ENCODE data around the gene SOS2. TPM values are rescaled to one million over a fixed set of nuclear protein-coding genes. Genes with fewer than 3 reads are reported as not detected.
"Not testable (repeated sequence)": the region's sequence is repeated elsewhere in the genome, so short reads cannot be mapped to it uniquely, and the experiment has no call there.

The SOS2 gene
- polyA plus RNA-seq, 1 donor from 2014 or later = 25.9 TPM

- no peaks in the 10 kb centered on the region for H3K36me3 ChIP-seq (ENCODE audit: insufficient read depth, low read length)
- no peak overlapping the region for H3K4me3 ChIP-seq (ENCODE audit: low read length)
- H3K27ac ChIP-seq (ENCODE audit: low read length) = no peak overlapping the region
- no peaks in the 10 kb centered on the region for H3K9me3 ChIP-seq (ENCODE audit: low read length)
- no peaks in the 10 kb centered on the region for H3K27me3 ChIP-seq (ENCODE audit: insufficient read depth, low read depth, low read length)
- no peak overlapping the region for H2AFZ ChIP-seq (ENCODE audit: low read depth, low read length)
- H3F3A ChIP-seq (ENCODE audit: insufficient read depth, low read length, poor library complexity, severe bottlenecking) = no peaks in the 10 kb centered on the region
- no peaks in the 10 kb centered on the region for H4K20me1 ChIP-seq (ENCODE audit: insufficient read depth)
- no peaks in the 10 kb centered on the region for H3K79me2 ChIP-seq (replicated peaks; ENCODE audit: insufficient read depth, low read length)
- no peak for TF ChIP-seq MXI1 (conservative IDR thresholded peaks at IDR 0.05; ENCODE audit: poor library complexity, severe bottlenecking)
- no peak for TF ChIP-seq CTCF (IDR thresholded peaks at IDR 0.05; ENCODE audit: poor library complexity, severe bottlenecking)
- TF ChIP-seq REST (IDR thresholded peaks at IDR 0.05; ENCODE audit: borderline replicate concordance) = no peak
- TF ChIP-seq EP300 (conservative IDR thresholded peaks at IDR 0.05; ENCODE audit: poor library complexity, severe bottlenecking) = no peak
- TF ChIP-seq EZH2 (IDR thresholded peaks at IDR 0.05; ENCODE audit: borderline replicate concordance, insufficient read depth, low read length, poor library complexity, severe bottlenecking) = no peak
- TF ChIP-seq RAD21 (conservative IDR thresholded peaks at IDR 0.05) = no peak
- TF ChIP-seq SMC3 (conservative IDR thresholded peaks at IDR 0.05; ENCODE audit: poor library complexity) = no peak
- no peak for TF ChIP-seq TAF1 (IDR thresholded peaks at IDR 0.05; ENCODE audit: low read depth)
- no peak for TF ChIP-seq POLR2AphosphoS5 (IDR thresholded peaks at IDR 0.05)
- H3K9ac ChIP-seq (ENCODE audit: low read length) = no peak overlapping the region
- H3K9me2 ChIP-seq (ENCODE audit: insufficient read depth, low read length) = no peaks in the 10 kb centered on the region
- H3K4me2 ChIP-seq (ENCODE audit: low read length) = no peak overlapping the region
Measured at GRCh38 chr14:50082308-50082742, 149.1 kb downstream of the SOS2 start.

- not testable (repeated sequence) for H3K36me3 ChIP-seq (ENCODE audit: insufficient read depth, low read length); H4K20me1 ChIP-seq (ENCODE audit: insufficient read depth); H3K9me3 ChIP-seq (ENCODE audit: low read length); H3K9me2 ChIP-seq (ENCODE audit: insufficient read depth, low read length); H3F3A ChIP-seq (ENCODE audit: insufficient read depth, low read length, poor library complexity, severe bottlenecking); H3K79me2 ChIP-seq (replicated peaks; ENCODE audit: insufficient read depth, low read length); H3K27me3 ChIP-seq (ENCODE audit: insufficient read depth, low read depth, low read length); H3K9ac ChIP-seq (ENCODE audit: low read length); H2AFZ ChIP-seq (ENCODE audit: low read depth, low read length); H3K4me2 ChIP-seq (ENCODE audit: low read length); H3K4me3 ChIP-seq (ENCODE audit: low read length); H3K27ac ChIP-seq (ENCODE audit: low read length)
Measured at GRCh38 chr14:50079103-50079502, 152.3 kb downstream of the SOS2 start.

GRCh38 chr14:50073663-50074062, 157.7 kb downstream of the SOS2 start:
- not testable (repeated sequence) for H3K79me2 ChIP-seq (replicated peaks; ENCODE audit: insufficient read depth, low read length); H3K9ac ChIP-seq (ENCODE audit: low read length); H3K27me3 ChIP-seq (ENCODE audit: insufficient read depth, low read depth, low read length); H2AFZ ChIP-seq (ENCODE audit: low read depth, low read length); H4K20me1 ChIP-seq (ENCODE audit: insufficient read depth); H3K4me2 ChIP-seq (ENCODE audit: low read length); H3F3A ChIP-seq (ENCODE audit: insufficient read depth, low read length, poor library complexity, severe bottlenecking); H3K4me3 ChIP-seq (ENCODE audit: low read length); H3K27ac ChIP-seq (ENCODE audit: low read length); H3K9me3 ChIP-seq (ENCODE audit: low read length); H3K9me2 ChIP-seq (ENCODE audit: insufficient read depth, low read length); H3K36me3 ChIP-seq (ENCODE audit: insufficient read depth, low read length)

Measured in neural cell (in vitro differentiated cells).